SK-N-SH treated with all-trans-retinoic acid at 6 μM for 48 hours (cell line): Measurements from ENCODE around the gene ANO8.

Experiments used
- ATAC-seq: fragments of 200-7000 bp; cut with Tn5 transposase; 3 replicates; pipeline ENCODE4 v1.9.1; 2020; ENCODE audit warnings: mild to moderate bottlenecking, moderate library complexity
- BACH2 ChIP-seq: fragments of 250-450 bp; sonication (Bioruptor Pico); IDR thresholded peaks from 2 replicates; pipeline ENCODE4 v1.9.0; 2021; ENCODE audit warnings: mild to moderate bottlenecking, borderline replicate concordance
- CREB5 ChIP-seq: fragments of 250-450 bp; sonication (Bioruptor Pico); IDR thresholded peaks from 2 replicates; pipeline ENCODE4 v1.5.1; 2020; ENCODE audit warnings: low read depth, mild to moderate bottlenecking, moderate library complexity
- CSDC2 ChIP-seq: fragments of 250-450 bp; sonication (Bioruptor Pico); IDR thresholded peaks from 2 replicates; pipeline ENCODE4 v1.5.0; 2020; ENCODE audit warnings: mild to moderate bottlenecking, moderate library complexity
- CSRNP3 ChIP-seq: fragments of 250-450 bp; sonication (Bioruptor Pico); IDR thresholded peaks from 2 replicates; pipeline ENCODE4 v1.5.1; 2021; ENCODE audit warnings: mild to moderate bottlenecking, moderate library complexity
- ESRRG ChIP-seq: fragments of 250-450 bp; sonication (Bioruptor Pico); IDR thresholded peaks from 2 replicates; pipeline ENCODE4 v1.6.1; 2021; ENCODE audit warnings: mild to moderate bottlenecking
- GLIS3 ChIP-seq: fragments of 250-450 bp; sonication (Bioruptor Pico); IDR thresholded peaks from 2 replicates; pipeline ENCODE4 v1.5.0; 2020; ENCODE audit warnings: mild to moderate bottlenecking, moderate library complexity
- ISL1 ChIP-seq: fragments of 250-450 bp; sonication (Bioruptor Pico); IDR thresholded peaks from 2 replicates; pipeline ENCODE4 v2.1.2; 2022; ENCODE audit warnings: mild to moderate bottlenecking, moderate library complexity
- OSR1 ChIP-seq: fragments of 250-450 bp; sonication (Bioruptor Pico); IDR thresholded peaks from 2 replicates; pipeline ENCODE4 v1.8.0; 2022; ENCODE audit warnings: moderate library complexity, mild to moderate bottlenecking, inconsistent platforms
- POU6F1 ChIP-seq: fragments of 250-450 bp; sonication (Bioruptor Pico); IDR thresholded peaks from 2 replicates; pipeline ENCODE4 v1.8.0; 2021; ENCODE audit warnings: low read depth, mild to moderate bottlenecking, moderate library complexity, borderline replicate concordance
- PPARA ChIP-seq: fragments of 250-450 bp; sonication (Bioruptor Pico); IDR thresholded peaks from 2 replicates; pipeline ENCODE4 v1.5.0; 2020; ENCODE audit warnings: mild to moderate bottlenecking, borderline replicate concordance
- RARB ChIP-seq: fragments of 250-450 bp; sonication (Bioruptor Pico); IDR thresholded peaks from 2 replicates; pipeline ENCODE4 v1.8.0; 2021; ENCODE audit warnings: mild to moderate bottlenecking, moderate library complexity
- SNAI2 ChIP-seq: fragments of 250-450 bp; sonication (Bioruptor Pico); IDR thresholded peaks from 2 replicates; pipeline ENCODE4 v1.5.0; 2020; ENCODE audit warnings: mild to moderate bottlenecking, moderate library complexity
- TOX ChIP-seq: fragments of 250-450 bp; sonication (Bioruptor Pico); IDR thresholded peaks from 2 replicates; pipeline ENCODE4 v1.8.0; 2021; ENCODE audit warnings: mild to moderate bottlenecking, moderate library complexity, borderline replicate concordance
- ZC3H10 ChIP-seq: fragments of 250-450 bp; sonication (Bioruptor Pico); IDR thresholded peaks from 2 replicates; pipeline ENCODE4 v1.5.1; 2021; ENCODE audit warnings: mild to moderate bottlenecking, moderate library complexity
- ZFP3 ChIP-seq: fragments of 250-450 bp; sonication (Bioruptor Pico); IDR thresholded peaks from 2 replicates; pipeline ENCODE4 v1.5.0; 2020; ENCODE audit warnings: mild to moderate bottlenecking, moderate library complexity
- ZFP30 ChIP-seq: fragments of 450-650 bp; formaldehyde crosslinking; IDR thresholded peaks from 2 replicates; pipeline ENCODE4 v1.5.0; 2022; ENCODE audit warnings: mild to moderate bottlenecking, moderate library complexity
- ZNF70 ChIP-seq: fragments of 450-650 bp; formaldehyde crosslinking; IDR thresholded peaks from 2 replicates; pipeline ENCODE4 v1.5.0; 2020; ENCODE audit warnings: mild to moderate bottlenecking, moderate library complexity
- ZNF8 ChIP-seq: fragments of 450-650 bp; formaldehyde crosslinking; IDR thresholded peaks from 2 replicates; pipeline ENCODE4 v1.5.0; 2020; ENCODE audit warnings: mild to moderate bottlenecking, moderate library complexity
- TF ChIP-seq, protein P1 (sequence below): fragments of 250-450 bp; sonication (Bioruptor Pico); IDR thresholded peaks from 2 replicates; pipeline ENCODE4 v1.8.0; 2020; ENCODE audit warnings: mild to moderate bottlenecking, moderate library complexity, borderline replicate concordance
- TF ChIP-seq, protein P2 (sequence below): fragments of 250-450 bp; sonication (Bioruptor Pico); IDR thresholded peaks from 2 replicates; pipeline ENCODE4 v1.5.0; 2020; ENCODE audit warnings: mild to moderate bottlenecking, moderate library complexity

The ANO8 gene

DNA sequence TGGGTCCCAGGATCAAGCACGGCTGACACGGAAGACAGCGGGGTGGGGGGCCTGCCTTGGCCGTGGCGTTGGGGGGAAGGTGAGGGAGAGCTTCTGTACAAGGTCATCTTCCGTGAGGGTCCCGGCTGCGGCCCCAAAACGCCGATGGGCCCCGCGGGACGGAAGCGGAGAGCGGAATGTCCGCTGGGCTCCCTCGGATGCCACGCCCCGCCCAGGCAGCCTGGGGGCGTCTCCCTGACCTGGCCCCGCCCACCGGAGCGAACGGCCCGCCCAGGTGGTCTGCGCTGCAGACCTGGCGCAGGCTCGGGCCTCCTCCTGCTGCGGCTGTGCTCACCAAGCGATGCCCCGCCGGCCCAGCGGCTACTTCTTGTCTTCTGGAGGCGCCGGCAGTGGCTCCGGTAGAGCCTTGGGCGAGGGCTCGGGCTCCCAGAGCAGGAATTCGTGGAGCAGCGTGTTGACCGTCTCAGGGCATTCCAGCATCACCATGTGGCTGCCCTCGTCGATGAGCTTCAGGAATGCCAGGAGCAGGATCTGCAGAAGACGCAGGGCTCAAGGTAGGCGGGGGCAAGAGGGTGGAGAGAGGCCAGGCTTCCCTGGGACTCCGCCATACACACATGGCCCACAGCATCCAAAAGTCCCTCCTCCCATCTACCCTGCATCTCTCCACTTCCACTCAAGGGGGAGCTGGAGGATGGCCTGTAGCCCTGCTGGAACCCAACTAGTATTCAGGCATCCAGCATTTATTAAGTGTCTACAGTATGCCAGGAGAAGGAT, 42.2 kb downstream of the ANO8 start:
- ATAC-seq: peak; percentile 91

GRCh38 chr19:17289489-17289888, 45.2 kb downstream of the ANO8 start:
- peak; percentile 75 for ATAC-seq
- TF ChIP-seq TOX (CRISPR knock-in tag): no peak
- no peak for TF ChIP-seq CREB5

More for the DNA sequence above, 42.2 kb downstream of the ANO8 start:
- TF ChIP-seq ZFP3: no peak
- TF ChIP-seq CREB5: no peak
- TF ChIP-seq CSDC2 (CRISPR knock-in tag): no peak
- TF ChIP-seq, protein P1, sequence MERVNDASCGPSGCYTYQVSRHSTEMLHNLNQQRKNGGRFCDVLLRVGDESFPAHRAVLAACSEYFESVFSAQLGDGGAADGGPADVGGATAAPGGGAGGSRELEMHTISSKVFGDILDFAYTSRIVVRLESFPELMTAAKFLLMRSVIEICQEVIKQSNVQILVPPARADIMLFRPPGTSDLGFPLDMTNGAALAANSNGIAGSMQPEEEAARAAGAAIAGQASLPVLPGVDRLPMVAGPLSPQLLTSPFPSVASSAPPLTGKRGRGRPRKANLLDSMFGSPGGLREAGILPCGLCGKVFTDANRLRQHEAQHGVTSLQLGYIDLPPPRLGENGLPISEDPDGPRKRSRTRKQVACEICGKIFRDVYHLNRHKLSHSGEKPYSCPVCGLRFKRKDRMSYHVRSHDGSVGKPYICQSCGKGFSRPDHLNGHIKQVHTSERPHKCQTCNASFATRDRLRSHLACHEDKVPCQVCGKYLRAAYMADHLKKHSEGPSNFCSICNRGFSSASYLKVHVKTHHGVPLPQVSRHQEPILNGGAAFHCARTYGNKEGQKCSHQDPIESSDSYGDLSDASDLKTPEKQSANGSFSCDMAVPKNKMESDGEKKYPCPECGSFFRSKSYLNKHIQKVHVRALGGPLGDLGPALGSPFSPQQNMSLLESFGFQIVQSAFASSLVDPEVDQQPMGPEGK (CRISPR knock-in tag): no peak
- TF ChIP-seq TOX (CRISPR knock-in tag): no peak
- no peak for TF ChIP-seq ZNF70 (CRISPR knock-in tag)
- no peak for TF ChIP-seq POU6F1 (CRISPR knock-in tag)
- no peak for TF ChIP-seq BACH2 (CRISPR knock-in tag)
- TF ChIP-seq ZFP30 (CRISPR knock-in tag): no peak

DNA sequence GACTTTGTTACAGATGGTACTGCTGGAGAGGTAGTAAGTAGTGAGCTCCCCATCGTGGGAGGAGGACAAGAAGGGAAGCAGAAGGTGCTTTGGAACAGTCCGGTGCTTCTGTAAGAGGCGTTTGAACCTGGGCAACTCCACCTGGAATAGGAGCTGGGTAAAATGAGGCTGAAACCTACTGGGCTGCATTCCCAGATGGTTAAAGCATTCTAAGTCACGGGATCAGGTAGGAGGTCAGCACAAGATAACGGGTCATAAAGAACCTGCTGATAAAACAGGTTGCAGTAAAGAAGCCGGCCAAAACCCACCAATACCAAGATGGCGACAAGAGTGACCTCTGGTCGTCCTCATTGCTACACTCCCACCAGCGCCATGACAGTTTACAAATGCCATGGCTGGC, 47.9 kb downstream of the ANO8 start:
- ATAC-seq: no peak
- TF ChIP-seq ISL1 (CRISPR knock-in tag): no peak
- no peak for TF ChIP-seq CSDC2 (CRISPR knock-in tag)
- no peak for TF ChIP-seq ZNF70 (CRISPR knock-in tag)
- TF ChIP-seq CSRNP3 (CRISPR knock-in tag): no peak
- no peak for TF ChIP-seq TOX (CRISPR knock-in tag)
- TF ChIP-seq POU6F1 (CRISPR knock-in tag): no peak
- TF ChIP-seq ESRRG (CRISPR knock-in tag): no peak
- TF ChIP-seq ZFP30 (CRISPR knock-in tag): no peak
- TF ChIP-seq ZC3H10 (CRISPR knock-in tag): no peak
- TF ChIP-seq, protein P1 (CRISPR knock-in tag): no peak
- TF ChIP-seq PPARA: no peak
- TF ChIP-seq, protein P2, sequence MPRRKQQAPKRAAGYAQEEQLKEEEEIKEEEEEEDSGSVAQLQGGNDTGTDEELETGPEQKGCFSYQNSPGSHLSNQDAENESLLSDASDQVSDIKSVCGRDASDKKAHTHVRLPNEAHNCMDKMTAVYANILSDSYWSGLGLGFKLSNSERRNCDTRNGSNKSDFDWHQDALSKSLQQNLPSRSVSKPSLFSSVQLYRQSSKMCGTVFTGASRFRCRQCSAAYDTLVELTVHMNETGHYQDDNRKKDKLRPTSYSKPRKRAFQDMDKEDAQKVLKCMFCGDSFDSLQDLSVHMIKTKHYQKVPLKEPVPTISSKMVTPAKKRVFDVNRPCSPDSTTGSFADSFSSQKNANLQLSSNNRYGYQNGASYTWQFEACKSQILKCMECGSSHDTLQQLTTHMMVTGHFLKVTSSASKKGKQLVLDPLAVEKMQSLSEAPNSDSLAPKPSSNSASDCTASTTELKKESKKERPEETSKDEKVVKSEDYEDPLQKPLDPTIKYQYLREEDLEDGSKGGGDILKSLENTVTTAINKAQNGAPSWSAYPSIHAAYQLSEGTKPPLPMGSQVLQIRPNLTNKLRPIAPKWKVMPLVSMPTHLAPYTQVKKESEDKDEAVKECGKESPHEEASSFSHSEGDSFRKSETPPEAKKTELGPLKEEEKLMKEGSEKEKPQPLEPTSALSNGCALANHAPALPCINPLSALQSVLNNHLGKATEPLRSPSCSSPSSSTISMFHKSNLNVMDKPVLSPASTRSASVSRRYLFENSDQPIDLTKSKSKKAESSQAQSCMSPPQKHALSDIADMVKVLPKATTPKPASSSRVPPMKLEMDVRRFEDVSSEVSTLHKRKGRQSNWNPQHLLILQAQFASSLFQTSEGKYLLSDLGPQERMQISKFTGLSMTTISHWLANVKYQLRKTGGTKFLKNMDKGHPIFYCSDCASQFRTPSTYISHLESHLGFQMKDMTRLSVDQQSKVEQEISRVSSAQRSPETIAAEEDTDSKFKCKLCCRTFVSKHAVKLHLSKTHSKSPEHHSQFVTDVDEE (CRISPR knock-in tag): no peak
- TF ChIP-seq RARB (CRISPR knock-in tag): no peak
- no peak for TF ChIP-seq CREB5
- TF ChIP-seq SNAI2 (CRISPR knock-in tag): no peak
- TF ChIP-seq OSR1 (CRISPR knock-in tag): no peak
- no peak for TF ChIP-seq GLIS3 (CRISPR knock-in tag)
- no peak for TF ChIP-seq ZNF8
- TF ChIP-seq BACH2 (CRISPR knock-in tag): no peak
